GM23338 (cell line): Measurements from ENCODE around the gene DDIAS. TPM values are rescaled to one million over a fixed set of nuclear protein-coding genes. Genes with fewer than 3 reads are reported as not detected.

Experiments used
- ATAC-seq: fragments of 200-7000 bp; cut with Tn5 transposase; 3 replicates; pipeline ENCODE4 v1.9.1; 2020
- DNase-seq: peaks from one replicate; pipeline ENCODE4 v3.0.0-alpha.2; 2015; ENCODE audit warnings: low spot score
- H2AFZ ChIP-seq: fragments of 200-600 bp; sonication (generic); 2 replicates; pipeline ENCODE4 v1.8.0; 2016; ENCODE audit warnings: antibody characterized with exemption, mild to moderate bottlenecking, moderate library complexity
- H3F3A ChIP-seq: fragments of 200-600 bp; sonication (generic); replicated peaks from 2 replicates; pipeline ENCODE4 v1.8.0; 2017; ENCODE audit warnings: antibody characterized with exemption, mixed run types, low read depth
- H3K27ac ChIP-seq: fragments of 200-600 bp; sonication (generic); 2 replicates; pipeline ENCODE4 v1.6.1; 2016; ENCODE audit warnings: low read depth
- H3K27me3 ChIP-seq: fragments of 200-600 bp; sonication (generic); 2 replicates; pipeline ENCODE4 v1.8.0; 2016; ENCODE audit warnings: mild to moderate bottlenecking, mixed run types, moderate library complexity; ENCODE audit not compliant: insufficient read depth
- H3K36me3 ChIP-seq: fragments of 200-600 bp; sonication (generic); 2 replicates; pipeline ENCODE4 v1.8.0; 2016; ENCODE audit warnings: mild to moderate bottlenecking; ENCODE audit not compliant: insufficient read depth
- H3K4me1 ChIP-seq: fragments of 200-600 bp; sonication (generic); 2 replicates; pipeline ENCODE4 v1.8.0; 2016; ENCODE audit warnings: mild to moderate bottlenecking, moderate library complexity; ENCODE audit not compliant: insufficient read depth
- H3K4me2 ChIP-seq: fragments of 200-600 bp; sonication (generic); 2 replicates; pipeline ENCODE4 v1.7.1; 2017; ENCODE audit warnings: mixed run types
- H3K4me3 ChIP-seq: fragments of 200-600 bp; sonication (generic); 2 replicates; pipeline ENCODE4 v1.6.1; 2016; ENCODE audit warnings: mixed run types
- H3K79me2 ChIP-seq: fragments of 200-600 bp; sonication (generic); replicated peaks from 2 replicates; pipeline ENCODE4 v1.8.0; 2017; ENCODE audit warnings: mild to moderate bottlenecking; ENCODE audit not compliant: insufficient read depth
- H3K9me2 ChIP-seq: fragments of 200-600 bp; sonication (generic); 2 replicates; pipeline ENCODE4 v1.8.0; 2017; ENCODE audit not compliant: insufficient read depth
- H4K20me1 ChIP-seq: fragments of 200-600 bp; sonication (generic); replicated peaks from 2 replicates; pipeline ENCODE4 v1.8.0; 2017; ENCODE audit warnings: mild to moderate bottlenecking; ENCODE audit not compliant: insufficient read depth
- H3K27ac Mint-ChIP-seq: 2 replicates; pipeline ENCODE4 v1.8.0; 2020; ENCODE audit warnings: inconsistent platforms, mild to moderate bottlenecking, moderate library complexity, mixed read lengths
- H3K27me3 Mint-ChIP-seq: 3 replicates; pipeline ENCODE4 v1.8.0; 2022; ENCODE audit warnings: low read depth, mild to moderate bottlenecking, moderate library complexity, mixed read lengths, inconsistent platforms; ENCODE audit not compliant: insufficient read depth, poor library complexity
- H3K36me3 Mint-ChIP-seq: 3 replicates; pipeline ENCODE4 v1.8.0; 2021; ENCODE audit warnings: low read depth, mild to moderate bottlenecking, inconsistent platforms, moderate library complexity, mixed read lengths
- H3K4me1 Mint-ChIP-seq: 3 replicates; pipeline ENCODE4 v1.8.0; 2020; ENCODE audit warnings: mild to moderate bottlenecking, inconsistent platforms, mixed read lengths
- H3K4me3 Mint-ChIP-seq: 3 replicates; pipeline ENCODE4 v1.8.0; 2021; ENCODE audit warnings: moderate library complexity, mild to moderate bottlenecking, inconsistent platforms, mixed read lengths
- H3K9me3 Mint-ChIP-seq: 3 replicates; pipeline ENCODE4 v1.8.0; 2020; ENCODE audit warnings: moderate library complexity, mild to moderate bottlenecking, inconsistent platforms, mixed read lengths
- CREB1 ChIP-seq: fragments of 250-450 bp; sonication (Bioruptor Pico); IDR thresholded peaks from 2 replicates; pipeline ENCODE4 v1.5.0; 2020; ENCODE audit warnings: low read depth, mild to moderate bottlenecking, moderate library complexity
- CTCF ChIP-seq, 2 experiments: fragments of 200-600 bp in 1 of 2; sonication (generic) in 1 of 2; conservative IDR thresholded peaks; 2 replicates each; pipeline versions ENCODE4 v1.5.1 to v1.6.1; 2016 to 2017; ENCODE audit warnings: antibody characterized with exemption in 2 of 2, low read depth in 2 of 2, mild to moderate bottlenecking in 2 of 2, moderate library complexity in 1 of 2
- ETS1 ChIP-seq: IDR thresholded peaks from 2 replicates; pipeline ENCODE4 v1.6.1; 2016; ENCODE audit warnings: antibody characterized with exemption
- EZH2 ChIP-seq: fragments of 200-600 bp; sonication (generic); IDR thresholded peaks from one replicate; pipeline ENCODE4 v1.8.0; 2017; ENCODE audit warnings: antibody characterized with exemption, mild to moderate bottlenecking, low read depth; ENCODE audit not compliant: unreplicated experiment
- EZH2phosphoT487 ChIP-seq: fragments of 200-600 bp; sonication (generic); IDR thresholded peaks from one replicate; pipeline ENCODE4 v1.8.1; 2018; ENCODE audit warnings: antibody characterized with exemption; ENCODE audit not compliant: unreplicated experiment
- NANOG ChIP-seq: IDR thresholded peaks from 2 replicates; pipeline ENCODE4 v1.6.1; 2016; ENCODE audit warnings: antibody characterized with exemption, borderline replicate concordance
- POLR2AphosphoS5 ChIP-seq: IDR thresholded peaks from 2 replicates; pipeline ENCODE4 v1.6.1; 2016; ENCODE audit warnings: antibody characterized with exemption, low read depth
- REST ChIP-seq: IDR thresholded peaks from one replicate; pipeline ENCODE4 v1.6.1; 2018; ENCODE audit warnings: antibody characterized with exemption; ENCODE audit not compliant: unreplicated experiment
- STAT1 ChIP-seq: IDR thresholded peaks from one replicate; pipeline ENCODE4 v1.6.1; 2016; ENCODE audit warnings: antibody characterized with exemption; ENCODE audit not compliant: unreplicated experiment
- ZNF114 ChIP-seq: fragments of 250-450 bp; sonication (Bioruptor Pico); IDR thresholded peaks from 2 replicates; pipeline ENCODE4 v1.5.0; 2020; ENCODE audit warnings: mild to moderate bottlenecking, moderate library complexity
- ZNF331 ChIP-seq: fragments of 250-450 bp; sonication (Bioruptor Pico); IDR thresholded peaks from 2 replicates; pipeline ENCODE4 v1.5.0; 2020; ENCODE audit warnings: low read depth, mild to moderate bottlenecking, moderate library complexity
- ZNF462 ChIP-seq: fragments of 250-450 bp; sonication (Bioruptor Pico); IDR thresholded peaks from 2 replicates; pipeline ENCODE4 v1.5.0; 2020; ENCODE audit warnings: mild to moderate bottlenecking, moderate library complexity
- polyA plus RNA-seq: library from polyadenylated mRNA; unstranded; fragments of >200 nt; fragmentation: Nextera tagmentation; extraction: Ambion mirVana; gene quantifications from 2 replicates; pipeline ENCODE4 v1.2.1, GENCODE V29; 2016
- total RNA-seq: library from RNA; depleted of rRNA; stranded (reverse); fragments of >200 nt; shearing (Covaris generic); gene quantifications from 2 replicates; pipeline ENCODE4 v1.2.3, GENCODE V29; 2014

DDIAS gene
- total and polyA plus RNA-seq, 2 experiments from 2014 or later, result 19.5 to 53.0 TPM

GRCh38 chr11:82863209-82863608, 38.3 kb upstream of the DDIAS start:
- H3K27me3 ChIP-seq, result no peaks in the 10 kb centered on the region
- H3F3A ChIP-seq, result no peaks in the 10 kb centered on the region
- ATAC-seq, result no peak
- H2AFZ ChIP-seq, result no peak overlapping the region
- H4K20me1 ChIP-seq, result no peaks in the 10 kb centered on the region
- no peaks in the 10 kb centered on the region for H3K9me2 ChIP-seq
- no peaks in the 10 kb centered on the region for H3K9me3 Mint-ChIP-seq
- no peaks in the 10 kb centered on the region for H3K36me3 ChIP-seq
- no peak overlapping the region for H3K27ac ChIP-seq
- H3K4me3 ChIP-seq, result no peak overlapping the region
- H3K4me1 Mint-ChIP-seq, result peaks cover 7% of the 10 kb centered on the region
- no peak overlapping the region for H3K4me3 Mint-ChIP-seq
- H3K27me3 Mint-ChIP-seq, result no peaks in the 10 kb centered on the region
- H3K4me2 ChIP-seq, result no peak overlapping the region
- no peaks in the 10 kb centered on the region for H3K36me3 Mint-ChIP-seq
- no peaks in the 10 kb centered on the region for H3K79me2 ChIP-seq
- no peak for TF ChIP-seq NANOG
- TF ChIP-seq ETS1, result no peak
- TF ChIP-seq ZNF114 (CRISPR knock-in tag), result no peak
- no peak for TF ChIP-seq ZNF462
- TF ChIP-seq CREB1 (CRISPR knock-in tag), result no peak
- TF ChIP-seq EZH2, result no peak
- TF ChIP-seq REST, result no peak
- TF ChIP-seq STAT1, result no peak
- TF ChIP-seq CTCF (conservative IDR thresholded peaks at IDR 0.05; ENCODE audit: low read depth in 2 of 2), result no peak
- TF ChIP-seq ZNF331, result no peak
- no peak for TF ChIP-seq POLR2AphosphoS5
- no peak for TF ChIP-seq EZH2phosphoT487
- no peak for DNase-seq
- H3K27ac Mint-ChIP-seq, result no peak overlapping the region; the same call in 1 of the 2 replicates
- no peaks in the 10 kb centered on the region for H3K4me1 ChIP-seq
